HS-5 (cell line): ENCODE results near the gene NKAIN2.
A peak's percentile ranks its signal among the peaks of the same experiment; 100 is the strongest.
"Not testable (repeated sequence)": the region's sequence is repeated elsewhere in the genome, so short reads cannot be mapped to it uniquely, and the experiment has no call there.

Experiments used
- DNase-seq: peaks from one replicate; pipeline ENCODE4 v3.0.0-alpha.2; 2012; ENCODE audit warnings: low read depth

The NKAIN2 gene

DNA sequence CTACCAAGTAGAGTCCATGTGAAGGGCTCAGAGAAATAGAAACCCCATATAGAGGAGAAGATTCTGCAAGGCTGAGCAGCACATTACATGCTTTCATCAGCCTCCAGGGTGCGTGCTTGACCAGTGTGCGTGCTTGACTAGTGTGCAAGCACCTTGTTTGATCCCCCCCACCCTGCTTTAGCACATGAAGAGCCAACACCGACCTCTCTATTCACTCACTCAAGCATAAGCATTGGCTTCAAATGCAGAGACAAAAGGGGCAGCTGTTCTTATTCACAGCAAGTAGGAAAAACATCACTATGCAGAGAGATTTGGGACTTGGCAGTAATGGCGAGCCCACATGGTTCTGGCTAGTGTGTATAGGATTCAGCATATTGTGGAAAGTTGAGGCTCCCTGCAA lies 879.8 kb downstream of the NKAIN2 start:
- no peak for DNase-seq

DNA sequence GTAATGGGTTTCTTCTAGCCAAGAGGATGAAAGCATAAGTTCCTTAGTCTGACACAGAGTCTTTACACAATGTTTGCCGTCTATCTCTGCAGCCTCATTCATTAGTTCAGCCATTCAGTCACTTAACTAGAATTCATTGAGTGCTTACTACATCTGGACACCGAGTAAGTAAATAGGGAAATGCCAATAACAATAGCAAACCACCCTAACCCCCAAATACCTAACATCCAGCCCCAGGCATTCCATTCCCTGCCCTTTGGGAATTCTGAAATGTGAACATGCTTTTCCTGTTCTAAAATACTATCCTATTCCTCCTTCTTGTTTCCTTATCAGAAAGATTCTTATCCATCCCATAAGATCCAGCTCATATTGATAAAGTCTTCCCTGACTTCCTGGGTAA lies 881.0 kb downstream of the NKAIN2 start:
- peak; percentile 50 for DNase-seq

DNA sequence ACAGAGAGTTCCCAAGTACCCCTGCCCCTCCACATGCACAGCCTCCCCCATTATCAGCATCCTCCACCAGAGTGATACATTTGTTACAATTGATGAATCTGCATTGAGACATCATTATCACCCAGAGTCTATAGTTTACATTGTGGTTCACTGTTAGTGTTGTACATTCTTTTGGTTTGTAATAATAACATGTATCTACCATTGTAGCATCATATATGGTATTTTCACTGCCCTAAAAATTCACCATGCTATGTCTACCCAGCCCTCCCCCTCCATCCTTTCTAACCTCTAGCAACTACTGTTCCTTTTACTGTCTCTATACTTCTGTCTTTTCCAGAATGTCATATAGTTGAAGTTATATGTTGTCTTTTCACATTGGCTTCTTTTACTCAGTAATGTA lies 884.7 kb downstream of the NKAIN2 start:
- no peak for DNase-seq

DNA sequence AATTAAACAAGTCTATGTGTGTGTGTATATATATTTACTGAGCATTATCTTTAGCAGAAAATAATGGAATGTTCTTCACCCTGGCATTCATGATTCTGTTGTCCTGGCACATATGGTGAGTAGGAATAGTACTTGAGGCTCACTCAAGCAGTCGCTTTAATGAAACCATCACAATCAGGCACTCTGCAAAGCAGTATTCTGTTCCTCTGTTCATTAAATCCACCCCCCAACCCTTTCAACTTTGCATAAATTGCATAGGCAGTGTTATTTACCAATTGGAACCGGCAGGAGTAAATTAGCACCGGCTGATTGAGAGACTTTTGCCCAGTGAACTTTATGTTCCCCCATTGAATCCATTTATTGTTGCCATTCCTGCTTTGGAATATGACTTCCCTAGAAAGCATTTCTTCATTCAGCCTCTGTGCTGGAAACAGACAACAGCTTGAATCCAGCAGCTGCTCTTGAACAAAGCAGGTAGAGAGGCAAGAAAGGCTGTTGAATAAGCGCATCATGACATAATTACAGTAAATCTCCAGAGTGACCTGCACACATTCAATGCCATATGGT lies 890.6 kb downstream of the NKAIN2 start:
- no peak for DNase-seq

DNA sequence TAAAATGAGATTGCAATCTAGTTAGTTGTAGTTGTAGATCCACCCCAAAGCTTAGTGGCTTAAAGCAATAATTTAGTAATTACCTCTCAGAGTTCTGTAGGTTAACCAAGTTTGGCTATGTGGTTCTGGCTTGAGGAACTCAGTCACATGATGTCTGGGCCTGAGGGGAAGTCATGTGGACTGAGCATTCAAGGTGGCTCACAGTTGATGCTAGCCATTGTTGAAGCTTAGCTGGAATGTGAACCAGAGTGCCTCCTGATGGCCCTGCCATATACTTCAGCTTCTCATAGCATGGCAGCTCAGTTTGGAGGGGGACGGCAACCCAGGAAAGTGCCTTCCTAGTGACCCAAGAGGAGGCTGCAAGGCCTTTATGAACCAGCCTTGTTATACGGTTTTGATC lies 895.4 kb downstream of the NKAIN2 start:
- no peak for DNase-seq

DNA sequence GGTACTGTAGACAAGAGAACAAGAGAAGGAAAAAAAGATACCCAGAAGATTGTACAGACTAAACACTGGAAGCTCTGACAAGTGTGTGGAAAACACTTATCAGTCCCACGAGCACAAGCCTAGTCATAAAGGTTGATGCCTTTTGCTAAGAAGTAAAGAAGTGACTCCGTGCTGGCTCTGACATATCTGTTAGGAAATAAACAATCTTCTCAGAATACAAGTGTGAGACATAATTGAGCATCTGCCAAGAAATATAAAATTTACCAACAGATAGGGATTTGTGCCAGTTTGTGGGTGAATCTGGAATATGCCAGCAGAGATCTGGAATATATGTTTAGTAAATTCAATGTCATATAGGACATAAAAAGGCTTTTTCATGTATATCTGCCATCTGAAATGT lies 899.9 kb downstream of the NKAIN2 start:
- no peak for DNase-seq

DNA sequence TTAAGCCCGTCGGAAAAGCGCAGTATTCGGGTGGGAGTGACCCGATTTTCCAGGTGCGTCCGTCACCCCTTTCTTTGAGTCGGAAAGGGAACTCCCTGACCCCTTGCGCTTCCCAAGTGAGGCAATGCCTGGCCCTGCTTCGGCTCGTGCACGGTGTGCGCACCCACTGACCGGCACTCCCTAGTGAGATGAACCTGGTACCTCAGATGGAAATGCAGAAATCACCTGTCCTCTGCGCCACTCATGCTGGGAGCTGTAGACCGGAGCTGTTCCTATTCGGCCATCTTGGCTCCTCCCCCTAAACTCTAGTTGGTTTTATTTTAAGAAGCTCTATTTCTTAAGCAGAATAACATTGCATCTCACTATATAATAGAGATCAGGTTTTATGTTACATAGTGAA lies 908.9 kb downstream of the NKAIN2 start:
- DNase-seq, result not testable (repeated sequence)

DNA sequence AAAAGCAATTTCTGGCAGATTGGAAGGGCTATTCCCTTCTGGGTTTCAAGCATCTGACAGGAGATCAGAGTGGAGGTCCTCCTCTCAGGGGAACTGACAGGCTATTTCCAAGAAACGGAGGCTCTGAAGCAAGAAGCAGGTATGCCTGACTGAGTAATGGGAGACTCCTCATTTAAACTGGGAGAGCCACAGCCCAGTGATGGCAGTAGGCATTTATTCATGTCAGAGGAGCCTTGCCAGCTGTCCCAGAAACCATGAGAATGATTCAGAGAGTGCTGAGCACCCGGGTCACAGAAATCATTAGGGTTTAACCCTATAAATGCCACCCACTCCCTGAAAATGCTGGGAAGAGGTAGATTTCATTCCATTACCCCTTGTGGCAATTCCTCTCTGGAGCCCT lies 911.1 kb downstream of the NKAIN2 start:
- no peak for DNase-seq

DNA sequence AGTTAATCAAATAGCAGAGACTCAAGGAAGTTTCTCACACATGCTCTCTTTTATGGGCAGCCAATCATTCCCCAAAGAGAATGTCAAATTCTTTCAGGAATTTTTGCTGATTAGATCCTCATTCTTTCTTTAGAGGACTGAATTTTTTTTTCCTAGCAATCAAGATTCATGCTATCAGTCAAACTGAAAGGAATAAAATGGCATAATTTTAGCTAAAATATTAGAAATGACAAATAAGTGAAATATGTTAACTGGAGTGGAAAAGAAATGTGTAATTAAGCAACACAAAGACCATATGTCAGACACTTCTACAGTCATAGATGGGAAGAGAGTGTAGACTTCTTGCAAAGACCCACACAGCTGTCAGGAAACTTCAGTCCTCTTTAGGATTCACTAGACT lies 916.2 kb downstream of the NKAIN2 start:
- DNase-seq, result no peak

DNA sequence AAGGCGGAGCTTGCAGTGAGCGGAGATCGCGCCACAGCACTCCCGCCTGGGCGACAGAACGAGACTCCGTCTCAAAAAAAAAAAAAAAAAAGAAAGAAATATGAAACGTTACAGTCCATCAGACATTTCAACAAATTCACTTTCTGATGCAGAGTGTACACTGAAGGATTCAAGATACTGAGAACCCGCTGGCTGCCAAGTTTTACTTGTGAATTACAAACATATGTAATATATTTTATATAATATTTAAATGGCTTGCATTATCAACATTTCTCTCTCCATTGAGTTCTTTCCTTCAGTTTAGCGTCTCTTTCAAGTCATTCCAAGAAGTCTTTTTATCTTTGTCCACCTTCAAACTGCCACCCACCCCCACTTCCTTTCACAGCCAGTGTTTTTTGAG lies 917.7 kb downstream of the NKAIN2 start:
- no peak for DNase-seq

DNA sequence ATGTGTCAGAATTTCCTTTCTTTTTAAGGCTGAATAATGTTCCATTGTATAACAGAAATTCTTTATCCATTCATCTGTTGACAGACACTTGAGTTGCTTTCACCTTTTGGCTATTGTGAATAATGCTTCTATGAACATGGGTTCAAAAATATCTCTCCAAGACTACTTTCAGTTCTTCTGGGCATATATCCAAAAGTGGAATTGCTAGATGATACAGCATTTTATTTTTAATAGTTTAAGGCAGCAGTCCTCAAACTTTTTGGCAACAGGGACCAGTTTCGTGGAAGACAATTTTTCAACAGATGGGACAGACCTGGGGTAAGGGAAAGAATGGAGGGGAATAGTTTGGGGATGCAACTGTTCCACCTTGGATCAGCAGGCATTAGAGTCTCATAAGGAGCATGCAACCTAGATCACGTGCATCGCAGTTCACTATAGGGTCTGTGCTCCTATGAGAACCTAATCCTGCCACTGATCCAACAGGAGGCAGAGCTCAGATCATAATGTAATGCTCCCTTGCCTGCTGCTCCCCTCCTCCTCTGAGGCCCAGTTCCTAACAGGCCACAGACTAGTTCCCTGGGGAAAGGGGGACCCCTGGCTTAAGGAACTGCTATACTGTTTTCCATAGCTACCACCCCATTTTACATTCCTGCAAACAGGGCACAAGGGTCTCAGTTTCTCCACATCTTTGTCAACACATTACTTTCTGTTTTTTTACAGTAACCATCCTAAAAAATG lies 918.6 kb downstream of the NKAIN2 start:
- DNase-seq, result no peak

DNA sequence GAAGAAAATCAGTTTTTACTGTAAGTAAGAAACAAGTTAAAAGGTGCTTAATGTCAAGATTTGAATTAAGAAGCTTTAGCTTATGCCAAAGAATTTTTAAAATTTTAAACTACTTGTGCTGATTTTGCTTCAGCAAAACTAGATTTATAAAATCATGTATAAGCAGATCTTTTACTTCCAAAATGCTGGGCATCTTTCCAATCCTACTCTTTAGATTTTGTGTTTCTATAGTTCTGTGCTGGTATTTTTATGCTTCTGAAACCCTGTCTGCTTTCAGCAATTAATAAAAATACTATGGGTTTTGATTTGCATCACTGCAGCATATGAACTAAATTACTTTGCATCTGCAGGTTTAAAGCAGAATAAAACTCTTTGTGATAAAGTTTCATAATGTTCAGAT lies 920.0 kb downstream of the NKAIN2 start:
- no peak for DNase-seq

DNA sequence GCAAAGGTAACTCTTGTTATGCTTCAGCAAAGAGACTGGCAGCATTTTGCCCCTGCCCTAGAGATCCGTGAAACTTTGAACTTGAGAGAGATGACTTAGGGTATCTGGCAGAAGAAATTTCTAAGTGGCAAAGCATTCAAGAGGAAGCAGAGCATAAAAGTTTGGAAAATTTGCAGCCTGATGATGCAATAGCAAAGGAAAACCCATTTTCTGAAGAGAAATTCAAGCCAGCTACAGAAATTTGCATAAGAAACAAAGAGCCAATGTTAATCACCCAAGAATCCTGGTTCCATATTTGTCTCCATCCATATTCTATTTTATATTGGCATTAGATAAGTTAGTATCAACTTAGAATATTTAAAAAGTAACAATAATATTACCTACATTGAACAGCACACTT lies 934.1 kb downstream of the NKAIN2 start:
- DNase-seq, result not testable (repeated sequence)

DNA sequence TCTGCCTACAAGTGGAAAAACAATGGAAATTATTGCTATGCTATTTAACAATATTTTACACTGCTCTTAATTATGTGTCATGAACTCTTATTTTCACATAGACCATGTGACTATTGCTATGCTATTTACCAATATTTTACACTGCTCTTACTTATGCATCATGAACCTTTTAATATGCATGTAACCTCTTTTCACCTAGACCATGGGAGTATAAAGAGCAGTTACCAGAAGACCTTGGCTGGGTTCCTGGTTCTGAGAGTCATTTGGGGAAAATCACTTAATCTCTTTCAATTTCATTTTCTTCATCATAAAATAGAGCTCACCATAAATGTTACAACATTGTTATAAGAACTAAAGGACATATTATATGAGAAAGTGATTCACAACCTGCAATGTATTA lies 934.8 kb downstream of the NKAIN2 start:
- no peak for DNase-seq

DNA sequence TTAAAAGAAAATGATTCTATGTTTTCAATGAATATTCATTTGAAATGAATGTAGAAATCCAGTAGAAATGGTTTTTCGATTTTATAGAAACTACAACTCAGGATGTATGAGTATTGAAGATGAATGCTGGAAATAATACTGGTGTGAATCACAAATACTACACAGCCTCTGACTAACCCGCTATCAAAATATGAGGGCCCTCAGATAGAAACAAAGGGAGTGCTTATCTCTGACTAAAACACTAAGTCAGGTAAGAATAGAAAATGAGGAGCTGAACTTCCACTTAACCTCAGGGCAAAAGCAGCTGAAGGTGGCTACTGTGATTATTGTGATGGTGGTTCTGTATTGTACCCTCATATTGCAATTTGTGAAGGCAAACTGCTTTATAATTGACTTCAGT lies 937.7 kb downstream of the NKAIN2 start:
- no peak for DNase-seq

DNA sequence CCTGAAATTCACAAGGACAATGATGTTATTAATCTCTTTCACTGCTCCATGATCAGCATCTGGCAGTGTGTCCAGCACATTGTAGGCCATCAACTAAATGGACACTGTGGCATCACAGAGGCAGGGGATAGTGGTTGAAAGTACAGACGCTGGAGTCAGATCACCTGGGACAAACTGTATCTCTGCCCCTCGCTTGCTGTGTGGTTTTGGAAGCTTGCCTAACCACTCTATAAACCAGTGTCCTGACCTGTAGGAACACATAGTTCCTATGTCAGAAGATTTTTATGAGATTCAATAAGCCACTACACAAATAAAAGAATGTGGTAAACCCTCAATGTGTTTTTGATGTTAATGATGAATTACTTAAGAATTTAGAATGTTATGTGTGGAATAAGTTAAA lies 939.3 kb downstream of the NKAIN2 start:
- DNase-seq, result no peak

DNA sequence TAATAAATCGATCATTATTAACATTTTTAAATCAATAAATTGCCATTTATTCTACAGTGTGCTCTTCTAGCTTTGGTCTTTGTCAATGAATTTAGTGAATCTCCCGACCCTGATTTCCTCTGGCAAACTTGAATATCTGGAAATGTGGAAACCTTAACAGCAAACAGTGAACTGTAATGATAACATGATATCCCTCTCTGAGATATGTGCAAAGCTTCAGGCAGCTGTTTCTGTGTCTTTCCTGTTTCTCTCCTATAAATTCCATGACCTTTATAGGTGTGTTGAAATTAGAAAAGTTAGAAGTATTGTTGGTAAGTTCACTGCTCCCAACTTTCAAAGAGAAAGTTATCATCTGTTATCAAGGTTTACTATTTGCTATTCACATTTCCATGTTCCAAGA lies 939.8 kb downstream of the NKAIN2 start:
- DNase-seq, result no peak

DNA sequence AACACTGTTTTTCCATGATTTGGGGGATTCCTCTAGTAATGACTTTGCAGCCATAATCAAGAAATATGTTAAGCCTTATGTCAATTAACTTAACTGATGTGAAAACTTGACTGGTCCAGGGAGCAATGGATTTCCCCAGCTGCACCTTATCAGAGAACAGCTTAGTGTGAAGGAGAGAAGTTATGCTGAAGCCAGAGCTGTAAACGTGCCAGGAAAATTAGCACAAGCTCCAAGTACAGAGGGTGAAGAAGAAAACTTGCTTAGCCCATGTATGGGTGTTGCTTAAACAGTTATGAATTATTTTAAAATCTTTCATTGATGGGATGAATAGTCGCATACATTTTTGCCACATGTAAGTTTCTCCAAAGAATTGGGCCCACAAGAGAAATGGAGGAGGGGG lies 943.7 kb downstream of the NKAIN2 start:
- no peak for DNase-seq

DNA sequence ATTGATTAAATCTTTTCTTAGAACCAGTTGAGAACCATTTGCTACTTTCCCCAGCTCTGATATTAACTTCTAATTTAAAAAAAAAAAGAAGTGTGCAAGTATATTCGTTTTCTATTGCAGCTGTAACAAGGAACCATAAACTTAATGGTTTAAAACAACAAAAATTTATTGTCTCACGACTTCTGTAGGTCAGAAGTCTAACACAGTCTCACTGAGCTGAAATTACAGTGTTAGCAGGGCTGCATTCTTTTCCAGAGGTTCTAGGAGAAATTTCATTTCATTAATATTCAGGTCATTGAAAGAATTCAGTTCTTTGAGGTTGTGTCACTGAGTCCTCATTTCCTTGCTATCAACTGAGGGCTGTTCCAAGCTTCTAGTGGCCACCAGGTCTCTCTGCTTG lies 945.1 kb downstream of the NKAIN2 start:
- no peak for DNase-seq

DNA sequence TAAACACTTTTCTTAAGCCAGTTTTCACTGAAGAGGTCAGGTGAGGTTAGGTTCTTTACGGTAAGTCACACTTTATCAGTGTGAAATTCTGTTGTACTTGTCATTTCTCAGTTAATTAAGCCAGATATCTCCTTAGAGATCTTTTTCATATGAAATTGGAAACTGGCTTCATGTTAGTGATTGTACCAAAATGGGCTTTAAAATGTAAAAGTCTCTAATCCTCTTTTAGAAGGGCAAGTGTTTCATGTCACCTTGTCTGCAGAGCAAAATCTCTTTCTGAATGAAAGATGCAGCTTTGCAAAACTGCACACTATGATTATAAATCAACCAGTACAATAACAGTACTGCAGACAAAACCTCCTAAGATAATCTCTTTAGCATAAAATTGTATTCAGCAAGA lies 949.3 kb downstream of the NKAIN2 start:
- DNase-seq, result no peak

DNA sequence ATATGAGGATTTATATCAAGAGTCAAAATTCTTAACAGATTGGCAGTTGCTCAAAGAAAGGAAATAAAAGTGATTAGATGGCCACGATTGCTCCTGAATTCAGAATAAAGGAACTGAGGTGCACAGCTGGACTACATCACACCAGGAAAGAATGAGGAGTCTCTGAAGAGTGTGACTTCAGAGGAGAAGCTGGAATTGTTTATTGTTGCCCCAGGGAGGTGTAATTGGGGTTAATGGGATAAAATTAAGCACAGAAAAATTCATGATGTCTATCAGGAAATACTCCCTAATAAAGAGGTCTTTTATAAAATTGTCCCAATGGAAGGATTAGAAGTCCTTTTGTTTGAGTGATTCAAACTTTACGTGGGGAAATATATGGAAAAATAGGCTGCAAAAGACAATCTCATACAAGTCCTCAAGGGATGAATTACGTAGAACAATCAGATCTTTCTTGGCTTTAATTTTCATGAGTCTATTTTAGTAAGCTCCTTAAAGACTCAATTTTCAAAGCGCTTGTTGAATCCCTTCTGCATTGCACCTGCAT lies 950.0 kb downstream of the NKAIN2 start:
- DNase-seq, result no peak

DNA sequence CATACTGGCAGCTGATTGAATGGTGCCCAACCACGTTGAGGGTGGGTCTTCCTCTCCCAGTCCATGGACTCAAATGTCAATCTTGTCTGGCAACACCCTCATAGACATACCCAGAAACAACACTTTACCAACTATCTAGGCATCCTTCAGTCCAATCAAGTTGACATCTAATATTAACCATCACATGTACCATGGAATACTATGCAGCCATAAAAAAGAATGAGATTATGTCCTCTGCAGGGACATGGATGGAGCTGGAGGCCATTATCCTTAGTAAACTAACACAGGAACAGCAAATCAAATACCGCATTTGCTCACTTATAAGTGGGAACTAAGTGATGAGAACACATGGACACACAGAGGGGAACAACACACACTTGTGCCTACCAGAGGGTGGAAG lies 951.7 kb downstream of the NKAIN2 start:
- no peak for DNase-seq

DNA sequence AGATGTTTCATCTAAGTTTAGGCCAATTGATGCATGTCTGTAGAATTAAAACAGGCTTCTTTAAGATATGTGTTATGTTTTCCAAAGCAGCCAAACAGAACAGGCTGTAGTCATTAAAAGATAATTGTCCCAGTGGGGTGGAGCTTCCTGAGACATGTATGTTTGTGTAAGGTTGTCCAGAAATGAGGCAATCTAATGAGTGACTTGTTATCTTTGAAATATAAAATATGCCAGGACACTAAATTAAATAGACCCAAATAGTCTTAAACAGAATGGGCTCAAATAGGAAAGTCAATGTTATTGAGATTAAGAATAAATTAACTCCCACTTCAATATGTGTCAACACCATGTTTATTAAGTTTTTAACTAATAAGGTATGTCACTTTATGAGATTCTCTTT lies 953.9 kb downstream of the NKAIN2 start:
- DNase-seq, result no peak

DNA sequence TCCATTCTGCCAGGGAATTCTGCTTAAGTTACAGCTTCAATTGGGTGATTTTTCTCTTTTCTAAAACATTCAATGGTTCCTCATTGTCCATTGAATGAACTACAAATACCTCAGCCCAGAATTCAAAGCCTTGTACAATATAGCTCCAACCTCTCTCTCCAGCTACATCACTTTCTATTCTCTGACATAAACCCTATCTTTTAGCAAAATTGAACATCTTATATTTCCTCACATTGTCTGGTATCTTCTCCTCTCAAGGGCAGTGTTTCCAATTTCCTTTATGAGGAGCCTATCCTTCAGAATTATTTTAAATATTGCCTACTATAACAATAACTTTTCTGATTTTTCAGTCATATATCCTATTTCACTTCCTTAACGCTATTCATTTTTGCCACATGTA lies 955.0 kb downstream of the NKAIN2 start:
- DNase-seq, result no peak
